GM21786 (cell line): ENCODE measurements around the gene GPX7.

Source experiments
- ATAC-seq: cut with Tn5 transposase; IDR thresholded peaks from one replicate; pipeline ENCODE4 v1.9.1; 2021; ENCODE audit not compliant: unreplicated experiment

Gene GPX7

GRCh38 chr1:52628614-52629324 lies 26.6 kb downstream of the GPX7 start:
- no peak for ATAC-seq

GRCh38 chr1:52629325-52629643 lies 27.1 kb downstream of the GPX7 start:
- no peak for ATAC-seq

GRCh38 chr1:52629667-52630066 lies 27.5 kb downstream of the GPX7 start:
- ATAC-seq, result no peak

- ATAC-seq, result no peak
Observed at GRCh38 chr1:52631759-52632331, 29.7 kb downstream of the GPX7 start.

- ATAC-seq, result no peak
Observed at GRCh38 chr1:52632732-52633290, 30.6 kb downstream of the GPX7 start, which contains the start of gene SHISAL2A. Gene SHISAL2A (plus strand): TSS chr1:52633168. CDS start chr1:52633494, 326 bp downstream.

- no peak for ATAC-seq
Observed at GRCh38 chr1:52633291-52633754, 31.2 kb downstream of the GPX7 start.

- no peak for ATAC-seq
Observed at GRCh38 chr1:52634111-52634510, 31.9 kb downstream of the GPX7 start.

GRCh38 chr1:52635321-52636089 lies 33.3 kb downstream of the GPX7 start:
- no peak for ATAC-seq

- ATAC-seq, result peak; percentile 74
Observed at GRCh38 chr1:52636721-52637695, 34.8 kb downstream of the GPX7 start.

- ATAC-seq, result no peak
Observed at GRCh38 chr1:52637946-52638345, 35.8 kb downstream of the GPX7 start.

GRCh38 chr1:52640697-52641096 lies 38.5 kb downstream of the GPX7 start:
- ATAC-seq, result no peak

- no peak for ATAC-seq
Observed at GRCh38 chr1:52641307-52641706, 39.1 kb downstream of the GPX7 start.

- no peak for ATAC-seq
Observed at GRCh38 chr1:52645261-52645660, 43.1 kb downstream of the GPX7 start.

GRCh38 chr1:52651904-52652303 lies 49.7 kb downstream of the GPX7 start:
- no peak for ATAC-seq

- ATAC-seq, result no peak
Observed at GRCh38 chr1:52653207-52653849, 51.2 kb downstream of the GPX7 start.

- ATAC-seq, result no peak
Observed at GRCh38 chr1:52654063-52654462, 51.9 kb downstream of the GPX7 start.

GRCh38 chr1:52657702-52658101 lies 55.5 kb downstream of the GPX7 start:
- no peak for ATAC-seq
